Adrenal gland (tissue), 12 donors: ENCODE data around the gene PLCB1. TPM values are rescaled to one million over a fixed set of nuclear protein-coding genes. Genes with fewer than 3 reads are reported as not detected.

ENCODE experiments used
- DNase-seq, 7 donors: peaks; one replicate each; pipeline ENCODE4 v3.0.0-alpha.2; 2019 to 2020
- H3K27ac ChIP-seq, 5 donors: fragments of 200-600 bp; sonication (generic) in 4 of 5; 1 replicate in 3 of 5; 2 replicates in 2 of 5; pipeline versions ENCODE4 v1.5.1 to v1.8.0; 2016 to 2020; ENCODE audit warnings: mild to moderate bottlenecking in 1 of 5
- H3K27me3 ChIP-seq: fragments of 200-600 bp; 2 replicates; pipeline ENCODE4 v1.8.0; 2021
- H3K36me3 ChIP-seq, 2 donors: fragments of 200-600 bp; replicated peaks in 1 of 2; 1 replicate in 1 of 2; 2 replicates in 1 of 2; pipeline versions ENCODE4 v1.5.1 to v1.8.0; 2018 to 2022
- H3K4me1 ChIP-seq, 2 donors: fragments of 200-600 bp; replicated peaks in 1 of 2; 1 replicate in 1 of 2; 2 replicates in 1 of 2; pipeline versions ENCODE4 v1.5.1 to v1.8.0; 2018 to 2021
- H3K4me3 ChIP-seq, 4 donors: fragments of 200-600 bp; sonication (generic) in 3 of 4; one replicate each; pipeline ENCODE4 v1.5.1; 2016 to 2018
- H3K9me3 ChIP-seq, 3 donors: fragments of 200-600 bp; sonication (generic) in 1 of 3; replicated peaks in 1 of 3; 1 replicate in 2 of 3; 2 replicates in 1 of 3; pipeline versions ENCODE4 v1.5.1 to v1.8.0; 2016 to 2021
- CTCF ChIP-seq, 6 experiments: fragments of 450-650 bp in 4 of 6; fragments of 200-600 bp in 2 of 6; sonication (generic) in 1 of 6; IDR thresholded peaks; 1 replicate in 5 of 6; 2 replicates in 1 of 6; pipeline versions ENCODE4 v1.5.1 to v1.8.0; 2016 to 2021; ENCODE audit warnings: antibody characterized with exemption in 6 of 6, mild to moderate bottlenecking in 2 of 6, moderate library complexity in 1 of 6
- POLR2A ChIP-seq, 2 donors: fragments of 450-650 bp; IDR thresholded peaks; one replicate each; pipeline ENCODE4 v1.6.1; 2017; ENCODE audit warnings: antibody characterized with exemption in 2 of 2, mild to moderate bottlenecking in 2 of 2, moderate library complexity in 1 of 2
- whole genome bisulfite sequencing, 4 donors: extraction: QIAGEN DNeasy Blood & Tissue Kit in 2 of 4; methylation state at CpG; one replicate each; pipeline versions ENCODE4 v1.1.5 to v1.1.7; 2013 to 2017; 5-methylcytosine and 5-hydroxymethylcytosine counted together
- intact Hi-C, 2 donors: fragments of 100-400 bp; cut with DNase I; formaldehyde crosslinking; loops; one replicate each; pipeline versions ENCODE4 v1.14.1 to v1.15.0; 2022 to 2023
- polyA plus RNA-seq, 3 donors: library from polyadenylated mRNA; stranded (reverse); fragments of 200-250 nt in 2 of 3; fragments of 350-450 nt in 1 of 3; fragmentation: Illumina TruSeq in 1 of 3; extraction: RNeasy Lipid Tissue Mini Kit (QIAGEN cat#74804) in 1 of 3; gene quantifications; one replicate each; pipeline ENCODE4 v1.2.3, GENCODE V29; 2013 to 2014
- total RNA-seq, 9 donors: library from RNA; depleted of rRNA in 4 of 9; stranded (reverse); fragments of >200 nt in 4 of 9; fragments of 120-200 nt in 1 of 9; fragmentation: NEBNext Ultra II Directional in 1 of 9; extraction: Animal tissue kit (Norgen Biotek cat#: 25700) in 1 of 9; gene quantifications; one replicate each; pipeline versions ENCODE4 v1.1.0 to v1.2.4, GENCODE V29; 2013 to 2023
- donor health status: healthy with polysubstance abuse.
- donor health status: Bipolar disorder and iron deficiency.
- donor health status: DM: yes; HTN: yes; CAD: no.
- donor health status: DM: no; HTN: no; CAD: no.
- donor health status: DM: no; HTN: no; CAD: no.
- donor health status: DM: yes; HTN: yes; CAD: no.

Gene PLCB1
- total and polyA plus RNA-seq, 12 donors = 7.7 to 56.6 (median 27.9) TPM

GRCh38 chr20:8524101-8525016, 392.3 kb downstream of the PLCB1 start:
- no peaks in the 10 kb centered on the region for H3K27me3 ChIP-seq
- DNase-seq = no peak
- H3K36me3 ChIP-seq = no peaks in the 10 kb centered on the region
- H3K4me1 ChIP-seq = peaks cover 0 to 12% of the 10 kb centered on the region in 2 donors
- H3K27ac ChIP-seq = no peak overlapping the region
- intact Hi-C loops = no loop called here
- H3K4me3 ChIP-seq = no peak overlapping the region
- WGBS, 4 donors = 37 to 48% (median 42%) methylated on average over 5 of the region's 5 CpGs
- TF ChIP-seq POLR2A (IDR thresholded peaks at IDR 0.05) = no peak
- TF ChIP-seq CTCF (IDR thresholded peaks at IDR 0.05) = no peak
- H3K9me3 ChIP-seq = no peaks in the 10 kb centered on the region

- Histone ChIP-seq H3K36me3 (no peaks in the 10 kb centered on the region), H3K4me3 (no peak overlapping the region), H3K27ac (no peak overlapping the region), H3K27me3 (no peaks in the 10 kb centered on the region), H3K4me1 (peaks cover 0 to 12% of the 10 kb centered on the region in 2 donors), H3K9me3 (no peaks in the 10 kb centered on the region)
- DNase-seq = no peak
- intact Hi-C loops = no loop called here
- TF ChIP-seq POLR2A (IDR thresholded peaks at IDR 0.05) (no peak), CTCF (IDR thresholded peaks at IDR 0.05) (no peak)
Measured at GRCh38 chr20:8525017-8525343, 392.9 kb downstream of the PLCB1 start.

GRCh38 chr20:8526610-8527009, 394.5 kb downstream of the PLCB1 start:
- DNase-seq = no peak
- intact Hi-C loops = no loop called here
- TF ChIP-seq CTCF (IDR thresholded peaks at IDR 0.05) (no peak), POLR2A (IDR thresholded peaks at IDR 0.05) (no peak)
- WGBS, 4 donors = 91 to 98% (median 95%) methylated on average over 2 of the region's 2 CpGs
- peaks cover 0 to 12% of the 10 kb centered on the region in 2 donors for H3K4me1 ChIP-seq
- no peak overlapping the region for H3K27ac ChIP-seq
- no peaks in the 10 kb centered on the region for H3K27me3 ChIP-seq
- H3K9me3 ChIP-seq = no peaks in the 10 kb centered on the region
- no peak overlapping the region for H3K4me3 ChIP-seq
- no peaks in the 10 kb centered on the region for H3K36me3 ChIP-seq

DNA sequence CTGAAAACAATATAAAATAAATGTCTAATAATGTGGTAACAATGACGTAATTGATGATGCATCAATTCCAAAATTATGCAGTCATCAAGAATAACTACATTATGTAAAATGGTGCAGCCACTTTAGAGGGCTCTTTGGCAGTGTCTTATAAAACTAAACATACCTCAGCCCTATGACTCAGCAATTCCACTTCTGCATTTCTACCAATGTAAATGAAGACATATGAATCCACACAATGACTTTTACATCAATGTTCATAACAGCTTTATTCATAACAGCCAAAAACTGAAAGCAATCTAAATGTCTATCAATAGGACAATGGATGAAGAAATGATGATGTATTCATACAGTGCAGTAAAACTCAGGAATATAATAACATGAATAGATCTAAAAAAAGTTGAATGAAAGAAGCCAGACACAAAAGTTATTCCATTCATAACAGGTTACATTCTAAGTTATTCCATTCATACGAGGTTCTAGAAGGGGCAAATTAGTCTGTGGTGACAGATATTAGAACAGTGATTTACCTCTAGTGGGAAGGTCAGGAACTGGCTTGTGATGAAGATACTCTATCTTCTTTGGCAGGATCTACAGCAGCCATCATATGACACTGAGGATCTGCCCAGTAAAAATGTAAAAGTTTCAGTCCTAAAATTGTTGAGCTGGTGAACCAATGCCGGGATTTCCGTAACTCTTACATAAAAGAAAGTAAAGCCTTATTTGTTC, 396.1 kb downstream of the PLCB1 start:
- H3K36me3 ChIP-seq = no peaks in the 10 kb centered on the region
- peaks cover 0 to 12% of the 10 kb centered on the region in 2 donors for H3K4me1 ChIP-seq
- intact Hi-C loops = no loop called here
- no peak overlapping the region for H3K27ac ChIP-seq
- H3K27me3 ChIP-seq = no peaks in the 10 kb centered on the region
- H3K9me3 ChIP-seq = no peaks in the 10 kb centered on the region
- DNase-seq = no peak
- WGBS, 4 donors = 67 to 83% (median 74%) methylated on average over 4 of the region's 4 CpGs
- no peak for TF ChIP-seq POLR2A (IDR thresholded peaks at IDR 0.05)
- no peak for TF ChIP-seq CTCF (IDR thresholded peaks at IDR 0.05)
- no peak overlapping the region for H3K4me3 ChIP-seq
